HG02884 (cell line): Measurements from ENCODE around the gene CD99.

ENCODE experiments used
- ATAC-seq: cut with Tn5 transposase; IDR thresholded peaks from one replicate; pipeline ENCODE4 v1.9.1; 2021; ENCODE audit warnings: mild to moderate bottlenecking, moderate library complexity; ENCODE audit not compliant: unreplicated experiment

The CD99 gene, protein sequence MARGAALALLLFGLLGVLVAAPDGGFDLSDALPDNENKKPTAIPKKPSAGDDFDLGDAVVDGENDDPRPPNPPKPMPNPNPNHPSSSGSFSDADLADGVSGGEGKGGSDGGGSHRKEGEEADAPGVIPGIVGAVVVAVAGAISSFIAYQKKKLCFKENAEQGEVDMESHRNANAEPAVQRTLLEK

DNA sequence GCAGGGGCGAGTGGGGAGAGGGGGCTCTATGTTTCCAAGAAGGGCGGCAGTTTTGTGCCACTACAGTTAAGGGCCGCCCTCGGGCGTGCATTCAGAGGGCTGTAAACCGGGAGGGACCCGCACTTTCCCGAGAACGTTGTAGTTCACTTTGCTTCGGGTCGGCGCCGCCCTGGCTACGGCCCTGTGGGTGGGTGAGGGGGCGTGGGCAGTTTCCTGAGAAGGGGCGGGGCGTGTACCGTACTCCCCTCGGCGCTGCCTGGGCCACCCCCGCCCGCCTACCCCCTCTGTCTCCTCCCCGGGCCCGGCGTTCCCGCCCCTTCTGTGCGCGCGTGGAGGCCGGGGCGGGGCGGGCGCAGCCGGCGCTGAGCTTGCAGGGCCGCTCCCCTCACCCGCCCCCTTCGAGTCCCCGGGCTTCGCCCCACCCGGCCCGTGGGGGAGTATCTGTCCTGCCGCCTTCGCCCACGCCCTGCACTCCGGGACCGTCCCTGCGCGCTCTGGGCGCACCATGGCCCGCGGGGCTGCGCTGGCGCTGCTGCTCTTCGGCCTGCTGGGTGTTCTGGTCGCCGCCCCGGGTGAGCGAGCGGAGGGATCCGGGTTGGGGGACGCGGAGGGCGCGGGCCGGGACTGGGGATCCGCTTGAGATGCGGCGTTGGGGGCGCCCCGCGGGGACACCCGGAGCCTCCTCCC is at the start of gene CD99:
TSS of gene CD99 (plus strand) at position 440 of the 687 bp plus-strand sequence. CDS start at position 506, 66 bp downstream.
- peak; percentile 88 for ATAC-seq

DNA sequence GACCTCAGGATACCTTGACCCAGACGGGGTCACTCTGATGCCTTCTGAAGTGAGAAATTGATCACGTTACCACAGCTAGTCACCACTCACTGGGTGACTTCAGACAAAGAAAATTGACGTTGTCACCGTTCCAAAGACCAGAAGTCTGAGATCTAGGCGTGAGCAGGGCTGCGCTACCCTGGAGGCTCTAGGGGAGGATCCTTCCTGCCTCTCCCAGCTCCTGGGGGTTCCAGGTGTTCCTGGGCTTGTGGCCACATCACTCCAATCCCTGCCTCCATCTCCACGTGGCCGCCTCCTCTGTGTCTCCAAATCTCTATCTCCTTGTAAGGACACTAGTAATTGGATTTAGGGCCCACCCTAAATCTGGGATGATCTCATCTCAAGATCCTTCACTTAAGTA is 48.9 kb upstream of the CD99 start:
- ATAC-seq = no peak

DNA sequence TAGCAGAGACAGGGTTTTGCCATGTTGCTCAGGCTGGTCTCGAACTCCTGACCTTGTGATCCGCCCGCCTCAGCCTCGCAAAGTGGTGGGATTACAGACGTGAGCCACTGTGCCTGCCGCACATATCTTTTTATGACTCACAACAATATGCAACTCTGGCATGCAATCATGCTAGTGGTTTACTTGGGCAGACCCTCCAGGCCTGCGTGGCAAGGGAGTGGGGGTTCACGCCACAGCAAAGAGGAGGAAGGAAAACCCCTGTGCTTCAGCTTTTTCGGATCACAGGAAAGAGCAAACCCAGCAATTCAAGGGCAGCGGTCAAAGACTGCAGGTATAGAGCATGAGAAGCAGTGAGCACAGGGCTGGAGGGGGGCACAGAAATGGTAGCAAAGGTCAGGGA is 48.3 kb upstream of the CD99 start:
- no peak for ATAC-seq

DNA sequence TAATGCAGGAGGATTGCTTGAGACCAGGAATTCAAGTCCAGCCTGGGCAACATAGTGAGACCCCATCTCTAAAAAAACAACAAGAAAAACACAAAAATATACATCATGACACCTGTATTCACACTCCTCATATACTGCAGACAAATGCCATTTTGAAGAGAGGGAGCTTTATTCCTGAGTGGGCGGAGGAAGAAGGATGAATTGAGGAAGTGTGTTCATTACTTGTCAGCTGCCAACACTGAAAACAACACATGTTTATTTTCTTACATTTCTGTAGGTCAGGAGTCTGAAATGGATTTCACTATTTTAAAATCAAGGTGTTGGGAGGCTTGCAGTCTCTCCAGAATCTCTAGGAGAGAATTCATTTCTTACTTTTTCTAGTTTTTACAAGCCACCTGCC is 47.2 kb upstream of the CD99 start:
- no peak for ATAC-seq

DNA sequence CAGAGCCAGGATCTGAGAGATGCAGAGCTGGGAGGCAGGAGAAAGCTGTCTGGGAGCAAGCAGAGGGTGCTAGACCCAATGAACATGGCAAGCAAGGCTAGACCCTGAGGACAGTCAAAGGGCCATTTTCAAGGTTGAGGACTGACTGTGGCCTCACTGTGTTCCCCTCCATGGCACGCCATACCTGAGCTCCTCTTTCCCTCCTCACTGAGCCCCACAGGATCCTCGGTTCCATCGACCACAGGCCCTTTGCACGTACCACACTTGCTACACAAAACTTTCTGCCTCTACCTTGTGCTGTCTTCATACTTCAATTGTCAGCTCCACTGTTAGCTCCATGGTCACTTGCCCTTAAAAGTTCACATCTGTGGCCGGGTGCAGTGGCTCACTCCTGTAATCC is 45.5 kb upstream of the CD99 start:
- ATAC-seq = no peak

DNA sequence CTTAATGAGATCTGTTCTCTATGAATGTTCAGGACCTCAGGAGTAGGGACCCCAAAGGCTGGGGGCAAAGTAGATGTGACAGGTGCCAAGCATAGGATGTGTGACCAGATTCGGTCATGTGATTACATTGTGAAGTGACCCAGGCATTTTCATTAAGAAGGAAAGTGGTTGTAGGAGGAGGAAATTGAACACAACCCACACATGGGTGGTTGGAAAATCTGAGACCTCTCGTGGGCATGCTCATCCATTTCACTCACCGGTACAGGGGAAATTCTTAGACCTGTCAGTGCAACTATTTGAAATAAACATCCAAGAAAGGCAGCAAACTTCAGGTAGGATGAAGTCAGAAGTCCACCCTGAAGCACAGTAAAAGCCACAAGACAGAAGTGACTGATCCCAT is 43.5 kb upstream of the CD99 start:
- ATAC-seq = no peak

DNA sequence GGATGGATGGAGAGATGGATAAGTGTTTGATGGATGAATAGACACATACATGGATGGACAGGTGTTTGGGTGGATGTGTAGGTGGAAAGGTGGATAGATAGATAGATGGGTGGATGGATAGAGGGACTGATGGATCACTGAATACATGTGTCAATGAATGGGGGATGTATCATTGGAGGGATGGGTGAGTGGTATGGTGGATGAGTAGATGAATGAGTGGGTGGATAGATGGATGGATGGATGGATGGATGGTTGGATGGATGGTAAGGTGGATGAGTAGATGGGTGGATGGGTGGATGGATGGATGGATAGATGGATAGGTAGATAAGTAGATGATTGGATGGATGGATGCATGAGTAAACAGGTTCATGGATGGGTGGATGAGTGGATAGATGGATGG is 41.1 kb upstream of the CD99 start:
- no peak for ATAC-seq

DNA sequence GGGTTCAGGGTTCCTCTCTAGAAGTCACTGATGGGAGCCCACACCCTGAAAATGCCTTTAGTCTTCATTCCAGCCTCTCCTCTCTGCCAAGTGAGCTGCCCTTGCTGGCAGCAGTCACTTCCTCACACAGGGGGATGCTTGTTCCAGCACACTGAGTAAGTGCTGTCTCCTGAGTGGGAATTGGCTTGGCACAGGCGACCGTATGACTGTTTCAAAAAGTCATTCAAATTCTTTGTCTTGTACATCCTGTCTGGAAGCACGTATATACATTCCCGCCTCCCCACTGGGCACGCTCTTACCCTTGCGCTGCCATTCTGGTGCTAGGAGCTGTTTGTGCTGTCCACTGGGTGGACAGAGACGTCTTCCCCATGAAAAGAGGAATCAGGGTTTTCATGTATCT is 40.2 kb upstream of the CD99 start:
- ATAC-seq = no peak

DNA sequence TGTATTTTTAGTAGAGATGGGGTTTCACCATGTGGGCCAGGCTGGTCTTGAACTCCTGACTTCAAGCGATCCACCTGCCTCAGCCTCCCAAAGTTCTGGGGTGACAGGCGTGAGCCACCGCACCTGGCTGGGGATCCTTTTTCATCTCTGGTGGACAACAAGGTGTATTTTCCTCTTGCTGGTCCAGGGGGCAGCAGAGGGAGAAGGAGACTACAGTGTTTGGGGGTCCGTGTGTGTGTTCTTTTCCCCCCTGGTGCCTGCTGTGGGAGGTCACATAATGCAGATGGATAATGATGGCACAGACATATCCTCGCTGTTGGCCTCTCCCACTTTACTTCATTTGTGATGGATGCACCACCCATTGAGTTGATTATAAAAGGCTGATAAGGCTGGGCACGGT is 39.0 kb upstream of the CD99 start:
- ATAC-seq = no peak

DNA sequence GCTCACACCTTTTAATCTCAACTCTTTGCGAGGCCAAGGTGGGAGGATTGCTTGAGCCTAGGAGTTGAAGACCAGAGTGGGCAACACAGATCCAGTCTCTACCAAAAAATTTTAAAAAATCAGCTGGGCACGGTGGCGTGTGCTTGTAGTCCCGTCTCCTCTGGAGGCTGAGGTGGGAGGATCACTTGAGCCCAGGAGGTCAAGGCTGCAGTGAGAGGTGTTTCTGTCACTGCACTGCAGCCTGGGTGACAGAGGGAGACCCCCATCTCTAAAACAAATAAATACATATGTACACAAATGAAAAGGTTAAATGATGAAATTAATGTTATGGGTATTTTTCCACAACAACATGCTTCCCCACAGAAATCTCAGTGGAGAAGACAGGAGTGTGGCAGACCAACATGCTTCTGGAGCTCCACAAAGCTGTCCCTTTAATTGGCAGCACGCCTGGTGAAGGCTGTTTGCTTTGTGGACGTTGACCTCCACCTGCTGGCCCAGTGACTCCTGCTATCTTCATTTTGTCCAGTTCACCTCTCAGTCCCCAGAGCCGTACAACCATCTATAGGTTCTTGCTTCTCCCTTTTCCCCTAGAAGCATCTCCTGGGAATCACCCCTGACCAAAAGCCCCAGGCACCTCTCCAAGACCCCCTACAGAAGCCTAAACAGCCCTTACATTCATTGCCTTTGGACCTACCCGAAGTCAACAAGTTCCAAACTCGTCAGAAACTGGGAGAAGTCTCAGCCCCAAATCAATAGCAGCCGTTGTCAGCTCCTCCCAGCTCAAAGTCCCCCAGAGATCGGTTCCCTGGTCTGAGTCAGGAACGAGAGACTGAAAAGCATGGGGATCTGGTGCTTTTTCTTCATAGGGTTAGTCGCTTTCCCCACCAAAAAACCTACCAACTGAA is 36.4 kb upstream of the CD99 start:
- ATAC-seq = no peak

DNA sequence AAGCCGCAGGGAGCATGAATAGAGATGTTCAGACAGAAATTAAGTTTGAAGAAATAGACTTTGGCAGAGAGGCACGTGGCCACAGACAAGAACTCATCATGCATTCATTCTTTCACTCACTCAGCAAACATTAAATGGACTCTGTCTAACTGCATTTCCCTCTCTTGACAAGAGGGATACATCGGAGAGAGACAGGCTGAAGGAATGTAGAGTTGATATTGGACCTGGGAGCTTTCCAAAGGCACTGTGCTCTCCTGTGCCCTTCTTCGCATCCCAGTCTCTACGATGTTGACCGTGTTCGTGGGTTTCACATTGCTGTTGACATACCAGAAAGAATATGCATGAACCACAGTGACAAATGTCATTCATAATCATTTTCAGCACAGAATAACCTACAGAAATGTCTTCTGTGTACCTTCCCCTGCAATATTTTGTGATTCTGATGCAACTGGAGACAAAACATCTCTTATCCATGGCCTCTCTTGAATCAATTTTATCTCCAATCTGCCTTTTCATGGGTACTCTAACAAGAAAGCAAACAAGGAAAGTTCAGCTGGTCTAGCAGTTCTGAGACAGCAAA is 34.7 kb upstream of the CD99 start:
- no peak for ATAC-seq

DNA sequence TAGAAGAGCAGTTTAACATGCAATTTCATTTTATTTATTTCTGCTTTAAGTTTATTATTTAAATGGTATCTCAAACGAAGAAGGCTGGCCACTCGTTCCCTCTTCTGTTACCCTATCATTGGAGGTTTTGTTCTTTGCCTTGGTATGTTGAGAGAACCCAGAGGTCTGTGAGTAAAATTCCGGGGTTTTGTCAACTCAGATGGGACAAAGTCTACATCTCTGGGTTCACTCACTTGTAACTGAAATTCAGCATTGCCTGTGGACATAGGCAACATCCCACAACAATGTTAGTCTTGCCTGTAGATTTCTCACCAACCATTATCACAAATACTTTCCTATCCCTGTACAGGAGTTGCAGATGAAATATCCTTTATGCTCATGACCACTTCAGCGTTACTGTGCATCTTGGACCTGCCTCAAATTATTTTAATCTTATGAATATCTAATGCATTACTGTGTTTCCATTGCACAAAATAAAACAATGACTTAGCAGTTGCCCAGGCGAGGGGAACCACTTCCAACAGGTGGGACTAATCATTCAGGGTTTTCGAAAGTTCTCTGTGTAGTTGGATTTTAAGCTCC is 33.5 kb upstream of the CD99 start:
- ATAC-seq = no peak

DNA sequence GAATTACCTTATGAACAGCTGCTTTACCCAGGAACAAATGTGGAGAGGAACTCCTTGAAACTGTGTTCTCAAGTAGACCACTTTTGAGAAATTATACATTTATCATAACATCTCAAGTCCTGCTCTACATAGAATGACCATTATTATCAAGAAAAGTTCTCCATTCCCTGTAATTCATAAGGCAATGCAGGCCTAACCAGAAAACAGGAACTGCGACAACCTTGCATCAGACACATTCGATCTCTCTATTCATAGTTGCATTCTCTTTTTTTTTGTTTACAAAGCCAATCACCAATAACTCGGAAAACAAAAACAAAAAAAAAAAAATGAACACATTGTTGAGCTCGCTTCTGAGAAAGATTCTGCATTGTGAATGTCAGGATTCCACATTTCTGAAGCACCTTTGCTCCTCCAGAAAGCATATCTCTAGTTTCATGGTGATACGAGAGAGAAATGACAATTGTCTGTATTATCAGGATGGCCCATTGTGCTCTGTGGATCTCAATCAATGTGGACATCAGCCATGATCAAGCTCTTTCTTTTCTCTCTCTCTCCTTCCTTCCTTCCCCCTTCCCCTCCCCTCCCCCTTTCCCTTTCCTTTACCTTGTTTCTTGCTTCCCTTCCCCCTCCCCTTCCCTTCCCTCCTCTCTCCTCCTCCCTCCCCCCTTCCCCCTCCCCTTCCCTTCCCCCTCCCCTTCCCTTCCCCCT is 32.4 kb upstream of the CD99 start:
- no peak for ATAC-seq

DNA sequence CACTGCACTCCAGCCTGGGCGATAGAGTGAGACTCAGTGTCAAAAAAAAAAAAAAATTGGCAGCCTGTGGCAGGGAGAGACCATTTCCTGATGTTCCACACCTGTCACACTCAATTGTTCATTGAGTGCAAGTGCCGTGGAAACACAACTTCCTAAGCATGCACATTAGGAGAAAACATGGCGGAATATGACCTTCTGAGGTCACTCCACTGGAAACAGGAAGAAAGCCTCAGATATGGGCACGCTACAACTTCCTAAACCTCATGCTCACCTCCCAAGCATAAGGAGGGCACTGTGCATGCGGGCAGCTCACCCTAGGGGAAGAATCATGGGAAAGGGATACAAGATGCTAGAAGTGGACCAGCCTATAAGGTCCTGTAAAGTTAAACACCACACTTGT is 28.5 kb upstream of the CD99 start:
- no peak for ATAC-seq

DNA sequence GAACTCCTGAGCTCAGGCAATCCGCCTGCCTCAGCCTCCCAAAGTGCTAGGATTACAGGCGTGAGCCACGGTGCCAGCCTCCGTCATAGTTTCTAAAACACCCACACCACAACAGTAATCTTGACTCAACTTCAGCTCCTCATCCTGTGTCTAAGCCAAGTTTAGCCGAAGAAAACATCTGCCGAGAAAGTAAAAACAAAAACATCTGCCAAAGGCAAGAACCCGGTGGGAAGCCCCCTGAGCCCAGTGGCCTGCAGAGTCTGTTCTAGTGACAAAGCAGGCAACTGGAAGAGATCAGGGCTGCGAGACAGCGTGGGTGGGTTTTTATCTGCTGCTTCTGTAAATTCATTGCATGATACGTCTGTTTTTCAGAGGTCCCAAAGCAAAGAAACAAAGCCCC is 26.6 kb upstream of the CD99 start:
- no peak for ATAC-seq

DNA sequence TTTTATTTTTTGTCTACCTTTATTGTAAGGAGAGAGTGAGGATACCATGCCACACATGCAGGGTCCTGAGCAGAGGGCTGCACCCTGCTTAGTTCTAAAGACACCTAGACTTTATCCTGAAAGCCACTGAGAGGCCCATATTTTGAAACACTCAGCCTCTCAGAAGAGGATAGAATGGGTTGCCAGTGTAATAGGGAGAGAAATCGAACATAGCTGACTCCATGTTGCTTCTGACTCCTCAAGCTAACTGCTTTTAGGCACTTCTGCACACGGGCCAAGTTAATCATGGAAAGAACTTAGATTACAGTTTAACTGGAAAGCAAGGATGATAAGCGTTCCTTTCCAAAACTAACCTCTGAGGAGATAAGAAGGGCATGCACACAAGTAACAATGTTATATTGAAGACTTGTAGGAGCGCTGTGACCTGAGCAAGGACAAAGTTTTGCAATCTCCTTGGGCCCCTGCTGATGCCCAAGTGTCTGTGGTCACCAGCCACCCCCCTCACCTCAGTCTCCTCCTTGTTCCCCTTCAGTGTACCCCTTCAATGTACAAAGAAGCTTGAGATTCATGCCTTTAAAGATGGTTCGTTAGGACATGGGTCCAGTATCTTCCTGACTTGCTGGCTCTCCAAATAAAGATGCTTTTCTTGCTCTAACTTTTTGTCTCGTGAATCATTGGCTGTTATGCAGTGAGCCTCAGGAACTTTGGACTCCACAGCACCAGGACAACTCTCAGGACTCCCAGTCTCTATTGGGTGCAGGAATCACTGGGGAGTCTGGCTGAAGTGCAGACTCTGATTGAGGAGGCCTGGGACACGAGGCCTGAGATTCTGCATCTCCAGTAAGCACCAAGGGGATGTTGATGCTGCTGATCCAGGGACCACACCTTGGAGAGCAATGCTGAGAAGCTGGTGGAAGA is 25.4 kb upstream of the CD99 start:
- no peak for ATAC-seq

DNA sequence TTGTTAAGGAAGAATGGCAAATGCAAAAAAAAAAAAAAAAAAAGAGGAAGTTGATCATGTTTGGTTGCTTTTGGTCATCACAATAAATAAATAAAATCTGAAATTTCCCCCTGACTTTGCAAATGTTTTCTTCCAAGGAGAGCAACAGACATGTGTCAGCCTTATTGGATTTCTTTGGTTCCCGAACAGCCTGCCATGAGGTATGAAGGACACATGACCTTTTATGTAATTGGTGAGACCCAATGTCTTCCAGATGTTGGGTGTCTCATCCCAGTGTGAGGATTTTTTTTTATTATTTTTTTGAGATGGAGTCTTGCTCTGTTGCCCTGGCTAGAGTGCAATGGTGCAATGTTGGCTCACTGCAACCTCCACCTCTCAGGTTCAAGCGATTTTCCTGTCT is 24.6 kb upstream of the CD99 start:
- no peak for ATAC-seq

DNA sequence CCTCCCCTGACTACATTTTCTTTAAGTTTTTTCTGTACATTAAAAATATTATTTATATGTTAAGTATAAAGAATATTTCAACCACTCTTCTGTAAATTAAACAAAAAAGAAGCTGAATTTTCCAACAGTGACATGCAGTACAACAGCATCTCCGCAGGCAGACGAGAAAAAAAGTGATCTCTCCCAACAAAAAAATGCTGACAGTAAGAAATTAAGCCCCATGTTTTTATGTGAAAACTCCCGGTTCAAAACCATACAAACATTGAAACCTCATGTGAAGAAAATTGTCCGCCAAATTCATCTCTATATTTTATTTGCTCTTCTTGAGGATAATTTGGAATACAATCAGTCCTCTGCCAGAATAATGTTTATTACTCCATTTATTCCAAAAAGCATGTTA is 20.1 kb upstream of the CD99 start:
- no peak for ATAC-seq

DNA sequence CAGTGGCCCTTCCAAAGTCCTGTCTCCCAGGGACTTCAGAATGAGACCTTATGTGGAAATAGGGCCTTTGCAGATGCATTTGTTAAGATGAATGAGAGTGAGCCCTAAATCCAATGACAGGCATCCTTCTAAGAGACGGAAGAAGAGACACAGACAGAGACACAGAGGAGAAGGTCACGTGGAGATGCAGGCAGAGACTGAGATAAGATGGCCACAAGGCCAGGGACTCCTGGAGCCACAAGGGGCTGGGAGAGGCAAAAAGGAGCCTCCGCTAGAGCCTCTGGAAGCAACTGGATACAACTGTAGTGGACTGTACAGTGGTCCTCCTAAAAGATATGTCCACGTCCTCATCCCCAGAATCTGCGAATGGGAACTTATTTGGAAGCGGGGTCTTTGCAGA is 19.0 kb upstream of the CD99 start:
- no peak for ATAC-seq

DNA sequence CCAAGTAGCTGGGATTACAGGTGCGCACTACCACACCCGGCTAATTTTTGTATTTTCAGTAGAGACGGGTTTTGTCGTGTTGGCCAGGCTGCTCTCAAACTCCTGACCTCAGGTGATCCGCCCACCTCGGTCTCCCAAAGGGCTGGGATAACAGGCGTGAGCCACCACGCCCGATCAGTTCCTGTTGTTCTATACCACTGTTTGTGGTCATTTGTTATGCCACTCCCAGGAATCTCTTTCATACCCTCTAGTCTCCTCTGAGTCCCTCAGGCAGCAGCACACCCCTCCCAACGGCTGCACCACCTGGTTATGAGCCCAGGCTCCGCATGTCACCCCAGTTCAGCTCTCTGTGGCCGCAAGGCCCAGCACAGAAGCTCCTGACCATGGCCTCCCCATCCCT is 17.5 kb upstream of the CD99 start:
- no peak for ATAC-seq
